Mesendoderm (in vitro differentiated cells): Measurements from ENCODE around the gene CABLES2.
A peak's percentile ranks its signal among the peaks of the same experiment; 100 is the strongest.

Experiments used
- DNase-seq: peaks from one replicate; pipeline ENCODE4 v3.0.0; 2013
- H2AK5ac ChIP-seq: 2 replicates; pipeline ENCODE4 v1.6.1; 2013; ENCODE audit warnings: low read length, inconsistent platforms
- H2BK120ac ChIP-seq: 2 replicates; pipeline ENCODE4 v1.6.1; 2013; ENCODE audit warnings: low read depth, mild to moderate bottlenecking, low read length, moderate library complexity, mixed read lengths
- H2BK15ac ChIP-seq: replicated peaks from 2 replicates; pipeline ENCODE4 v1.6.1; 2013; ENCODE audit warnings: low read depth, mild to moderate bottlenecking, moderate library complexity
- H2BK5ac ChIP-seq: 2 replicates; pipeline ENCODE4 v1.6.1; 2013; ENCODE audit warnings: low read length, inconsistent platforms
- H3K18ac ChIP-seq: 2 replicates; pipeline ENCODE4 v1.6.1; 2013; ENCODE audit warnings: mild to moderate bottlenecking, low read length, mixed read lengths
- H3K23ac ChIP-seq: one replicate; pipeline ENCODE4 v1.6.1; 2013; ENCODE audit warnings: low read length
- H3K27ac ChIP-seq: 2 replicates; pipeline ENCODE4 v1.5.1; 2013; ENCODE audit warnings: low read depth, mild to moderate bottlenecking, inconsistent platforms, low read length, moderate library complexity
- H3K27me3 ChIP-seq: 2 replicates; pipeline ENCODE4 v1.6.1; 2013; ENCODE audit warnings: low read length, control low read depth, mild to moderate bottlenecking, inconsistent platforms; ENCODE audit not compliant: insufficient read depth, poor library complexity
- H3K36me3 ChIP-seq: 2 replicates; pipeline ENCODE4 v1.6.1; 2013; ENCODE audit warnings: low read length, inconsistent platforms; ENCODE audit not compliant: control insufficient read depth, insufficient read depth
- H3K4ac ChIP-seq: one replicate; pipeline ENCODE4 v1.6.1; 2013; ENCODE audit warnings: low read depth, mild to moderate bottlenecking, low read length, moderate library complexity
- H3K4me1 ChIP-seq: 2 replicates; pipeline ENCODE4 v1.6.1; 2013; ENCODE audit warnings: low read depth, low read length, inconsistent platforms; ENCODE audit not compliant: control insufficient read depth
- H3K4me2 ChIP-seq: 2 replicates; pipeline ENCODE4 v1.6.1; 2013; ENCODE audit warnings: low read length
- H3K4me3 ChIP-seq: 2 replicates; pipeline ENCODE4 v1.5.1; 2013; ENCODE audit warnings: mild to moderate bottlenecking, low read length
- H3K56ac ChIP-seq: one replicate; pipeline ENCODE4 v1.6.1; 2013; ENCODE audit warnings: low read length
- H3K79me1 ChIP-seq: 2 replicates; pipeline ENCODE4 v1.6.1; 2013; ENCODE audit warnings: low read length, inconsistent platforms
- H3K79me2 ChIP-seq: 2 replicates; pipeline ENCODE4 v1.6.1; 2013; ENCODE audit warnings: mild to moderate bottlenecking, low read length; ENCODE audit not compliant: control insufficient read depth, insufficient read depth
- H3K9ac ChIP-seq: 2 replicates; pipeline ENCODE4 v1.6.1; 2013; ENCODE audit warnings: low read length, inconsistent platforms
- H4K5ac ChIP-seq: one replicate; pipeline ENCODE4 v1.6.1; 2013; ENCODE audit warnings: low read length
- H4K8ac ChIP-seq: one replicate; pipeline ENCODE4 v1.6.1; 2013; ENCODE audit warnings: low read depth, mild to moderate bottlenecking, control low read depth, low read length, moderate library complexity
- whole genome bisulfite sequencing: extraction: QIAGEN DNeasy Blood & Tissue Kit; methylation state at CpG from one replicate; pipeline ENCODE4 v1.1.7; 2013; ENCODE audit warnings: low lambda C conversion rate, missing lambda C conversion rate; ENCODE audit not compliant: insufficient coverage; ENCODE audit errors: extremely low coverage; 5-methylcytosine and 5-hydroxymethylcytosine counted together

The CABLES2 gene

GRCh38 chr20:62362991-62363919, 43.8 kb downstream of the CABLES2 start:
- H4K5ac ChIP-seq, result no peak overlapping the region
- peak; percentile 74 for DNase-seq
- H2BK15ac ChIP-seq, result no peak overlapping the region
- H3K23ac ChIP-seq, result no peak overlapping the region
- no peak overlapping the region for H3K4me3 ChIP-seq
- H3K9ac ChIP-seq, result no peak overlapping the region
- H3K36me3 ChIP-seq, result no peaks in the 10 kb centered on the region
- H2BK120ac ChIP-seq, result no peak overlapping the region
- H3K79me1 ChIP-seq, result peaks cover 11% of the 10 kb centered on the region
- H4K8ac ChIP-seq, result no peak overlapping the region
- H3K18ac ChIP-seq, result no peak overlapping the region
- WGBS, result no CpG with 5 or more reads among the region's 20 CpGs
- no peak overlapping the region for H2BK5ac ChIP-seq
- no peak overlapping the region for H3K4ac ChIP-seq
- peak overlapping the region; percentile 6 for H3K27ac ChIP-seq
- no peaks in the 10 kb centered on the region for H3K27me3 ChIP-seq
- peaks cover 31% of the 10 kb centered on the region for H3K79me2 ChIP-seq
- no peak overlapping the region for H3K4me2 ChIP-seq
- no peak overlapping the region for H2AK5ac ChIP-seq
- peak overlapping the region; percentile 34 for H3K56ac ChIP-seq
- peaks cover 13% of the 10 kb centered on the region for H3K4me1 ChIP-seq

GRCh38 chr20:62362590-62362940, 44.5 kb downstream of the CABLES2 start:
- Histone ChIP-seq H2AK5ac (peak overlapping the region; percentile 65), H3K18ac (no peak overlapping the region), H4K5ac (no peak overlapping the region), H2BK15ac (no peak overlapping the region), H2BK120ac (no peak overlapping the region), H3K9ac (peak overlapping the region; percentile 48), H4K8ac (no peak overlapping the region), H3K4me3 (no peak overlapping the region), H3K79me1 (peaks cover 11% of the 10 kb centered on the region), H3K4ac (no peak overlapping the region), H3K4me1 (peaks cover 12% of the 10 kb centered on the region), H3K79me2 (peaks cover 38% of the 10 kb centered on the region), H3K56ac (peak overlapping the region; percentile 54), H3K36me3 (no peaks in the 10 kb centered on the region), H3K27ac (peak overlapping the region; percentile 6), H2BK5ac (no peak overlapping the region), H3K4me2 (no peak overlapping the region), H3K23ac (no peak overlapping the region), H3K27me3 (no peaks in the 10 kb centered on the region)
- no CpG with 5 or more reads among the region's 13 CpGs for WGBS
- DNase-seq, result no peak

GRCh38 chr20:62361799-62362589, 45.1 kb downstream of the CABLES2 start:
- Histone ChIP-seq H4K8ac (no peak overlapping the region), H3K4me1 (peaks cover 11% of the 10 kb centered on the region)
- no CpG with 5 or more reads among the region's 34 CpGs for WGBS

GRCh38 chr20:62360854-62361798, 46.0 kb downstream of the CABLES2 start:
- Histone ChIP-seq H3K4me3 (no peak overlapping the region), H3K18ac (peak overlapping the region; percentile 28), H3K56ac (peak overlapping the region; percentile 81), H3K4me1 (peaks cover 11% of the 10 kb centered on the region), H3K36me3 (no peaks in the 10 kb centered on the region), H3K27ac (peak overlapping the region; percentile 67), H2BK15ac (no peak overlapping the region), H3K79me1 (peaks cover 11% of the 10 kb centered on the region), H3K23ac (no peak overlapping the region), H4K5ac (no peak overlapping the region), H3K9ac (peak overlapping the region; percentile 47), H3K4me2 (no peak overlapping the region), H3K79me2 (peaks cover 45% of the 10 kb centered on the region), H3K27me3 (no peaks in the 10 kb centered on the region), H2BK120ac (no peak overlapping the region), H2AK5ac (peak overlapping the region; percentile 38), H2BK5ac (peak overlapping the region; percentile 73), H4K8ac (no peak overlapping the region), H3K4ac (peak overlapping the region; percentile 58)
- WGBS, result no CpG with 5 or more reads among the region's 25 CpGs
- peak; percentile 68 for DNase-seq

More at GRCh38 chr20:62361799-62362589, 45.1 kb downstream of the CABLES2 start:
- peak; percentile 96 for DNase-seq
- H3K4me2 ChIP-seq, result no peak overlapping the region
- H3K9ac ChIP-seq, result peak overlapping the region; percentile 48
- H3K23ac ChIP-seq, result no peak overlapping the region
- peak overlapping the region; percentile 67 for H3K27ac ChIP-seq
- no peak overlapping the region for H4K5ac ChIP-seq
- no peak overlapping the region for H2BK15ac ChIP-seq
- H3K36me3 ChIP-seq, result no peaks in the 10 kb centered on the region
- H3K27me3 ChIP-seq, result no peaks in the 10 kb centered on the region
- H3K79me2 ChIP-seq, result peaks cover 43% of the 10 kb centered on the region
- no peak overlapping the region for H2BK120ac ChIP-seq
- H3K4ac ChIP-seq, result peak overlapping the region; percentile 58
- H3K18ac ChIP-seq, result peak overlapping the region; percentile 28
- H2BK5ac ChIP-seq, result peak overlapping the region; percentile 50
- H3K79me1 ChIP-seq, result peaks cover 11% of the 10 kb centered on the region
- peak overlapping the region; percentile 81 for H3K56ac ChIP-seq
- H3K4me3 ChIP-seq, result no peak overlapping the region
- H2AK5ac ChIP-seq, result peak overlapping the region; percentile 65

GRCh38 chr20:62359491-62360121, 47.5 kb downstream of the CABLES2 start:
- Histone ChIP-seq H3K4me3 (no peak overlapping the region), H3K18ac (no peak overlapping the region), H3K79me2 (peaks cover 43% of the 10 kb centered on the region), H2BK120ac (no peak overlapping the region), H2AK5ac (no peak overlapping the region), H2BK5ac (no peak overlapping the region), H3K27ac (no peak overlapping the region), H3K56ac (peak overlapping the region; percentile 57), H3K9ac (peak overlapping the region; percentile 21), H3K23ac (no peak overlapping the region), H4K8ac (no peak overlapping the region), H3K27me3 (no peaks in the 10 kb centered on the region), H4K5ac (no peak overlapping the region), H3K4ac (no peak overlapping the region), H3K36me3 (no peaks in the 10 kb centered on the region), H2BK15ac (no peak overlapping the region), H3K79me1 (peaks cover 7% of the 10 kb centered on the region), H3K4me1 (peaks cover 16% of the 10 kb centered on the region), H3K4me2 (no peak overlapping the region)
- no CpG with 5 or more reads among the region's 25 CpGs for WGBS
- no peak for DNase-seq
